GM12878 (cell line): ENCODE results near the gene CFAP53. TPM values are rescaled to one million over a fixed set of nuclear protein-coding genes. Genes with fewer than 3 reads are reported as not detected.

Source experiments
- BCL11A ChIP-seq: IDR thresholded peaks from 2 replicates; pipeline ENCODE4 v1.6.1; 2011; ENCODE audit warnings: low read depth, low read length
- CEBPB ChIP-seq, 2 experiments: fragments of 150-350 bp in 1 of 2; IDR thresholded peaks; 2 replicates each; pipeline ENCODE4 v1.6.1; 2012 to 2014; ENCODE audit warnings: low read depth in 2 of 2, low read length in 2 of 2, borderline replicate concordance in 1 of 2, inconsistent platforms in 1 of 2
- CEBPZ ChIP-seq: fragments of 150-350 bp; IDR thresholded peaks from 2 replicates; pipeline ENCODE4 v1.6.1; 2016; ENCODE audit warnings: low read depth, low read length
- CHD4 ChIP-seq: fragments of 200-600 bp; sonication (generic); IDR thresholded peaks from 2 replicates; pipeline ENCODE4 v1.6.1; 2016; ENCODE audit warnings: mild to moderate bottlenecking
- CREB1 ChIP-seq: IDR thresholded peaks from 2 replicates; pipeline ENCODE4 v1.6.1; 2012; ENCODE audit warnings: low read depth, mild to moderate bottlenecking, inconsistent platforms
- FOXM1 ChIP-seq: IDR thresholded peaks from 2 replicates; pipeline ENCODE4 v1.6.1; 2012; ENCODE audit warnings: low read depth, mild to moderate bottlenecking, inconsistent platforms, low read length, moderate library complexity
- GABPA ChIP-seq: IDR thresholded peaks from 2 replicates; pipeline ENCODE4 v1.6.1; 2014; ENCODE audit warnings: antibody characterized with exemption, low read depth, mild to moderate bottlenecking, inconsistent platforms
- HCFC1 ChIP-seq: fragments of 150-350 bp; IDR thresholded peaks from 2 replicates; pipeline ENCODE4 v1.6.1; 2014; ENCODE audit warnings: low read length
- IKZF1 ChIP-seq: fragments of 450-650 bp; conservative IDR thresholded peaks from 2 replicates; pipeline ENCODE4 v1.6.1; 2017; ENCODE audit warnings: antibody characterized with exemption, mild to moderate bottlenecking
- MYC ChIP-seq: IDR thresholded peaks from 2 replicates; pipeline ENCODE4 v1.6.1; 2011; ENCODE audit warnings: mild to moderate bottlenecking, low read length, moderate library complexity, inconsistent platforms; ENCODE audit not compliant: insufficient read depth, insufficient replicate concordance, insufficient read length, severe bottlenecking
- NBN ChIP-seq: fragments of 450-650 bp; IDR thresholded peaks from 2 replicates; pipeline ENCODE4 v1.6.1; 2016
- NKRF ChIP-seq: fragments of 450-650 bp; conservative IDR thresholded peaks from 2 replicates; pipeline ENCODE4 v1.6.1; 2017; ENCODE audit warnings: mild to moderate bottlenecking, moderate library complexity
- NR2C2 ChIP-seq: IDR thresholded peaks from 2 replicates; pipeline ENCODE4 v1.6.1; 2011; ENCODE audit warnings: borderline replicate concordance, low read depth; ENCODE audit not compliant: control insufficient read depth, insufficient read length
- PML ChIP-seq: IDR thresholded peaks from 2 replicates; pipeline ENCODE4 v1.6.1; 2012; ENCODE audit warnings: low read length, inconsistent platforms
- SP1 ChIP-seq: IDR thresholded peaks from one replicate; pipeline ENCODE4 v1.6.1; 2011; ENCODE audit warnings: low read depth, low read length
- SREBF1 ChIP-seq: IDR thresholded peaks from 2 replicates; pipeline ENCODE4 v1.6.1; 2012; ENCODE audit warnings: mild to moderate bottlenecking, low read length
- SREBF2 ChIP-seq: IDR thresholded peaks from 2 replicates; pipeline ENCODE4 v1.6.1; 2012; ENCODE audit warnings: mild to moderate bottlenecking, low read length
- TARDBP ChIP-seq: IDR thresholded peaks from 2 replicates; pipeline ENCODE4 v1.6.1; 2016; ENCODE audit warnings: borderline replicate concordance
- USF2 ChIP-seq: IDR thresholded peaks from 2 replicates; pipeline ENCODE4 v1.6.1; 2011; ENCODE audit warnings: low read depth, low read length, improper control_type of control experiment, borderline replicate concordance
- YBX1 ChIP-seq: fragments of 450-650 bp; IDR thresholded peaks from 2 replicates; pipeline ENCODE4 v1.6.1; 2016; ENCODE audit warnings: antibody characterized with exemption
- ZNF622 ChIP-seq: fragments of 450-650 bp; IDR thresholded peaks from 2 replicates; pipeline ENCODE4 v1.6.1; 2017; ENCODE audit warnings: mild to moderate bottlenecking, inconsistent platforms
- ZZZ3 ChIP-seq: IDR thresholded peaks from 2 replicates; pipeline ENCODE4 v1.6.1; 2011; ENCODE audit warnings: low read depth; ENCODE audit not compliant: control insufficient read depth, insufficient read length
- polyA plus RNA-seq, 11 experiments: library from polyadenylated mRNA; depleted of rRNA in 4 of 11; unstranded in 6 of 11; stranded (reverse) in 5 of 11; fragments of >200 nt; fragmentation: Nextera tagmentation in 4 of 11; fragmentation: Illumina TruSeq in 1 of 11; extraction: Ambion mirVana in 4 of 11; extraction: Trizol in 1 of 11; gene quantifications; 1 replicate in 1 of 11; 2 replicates in 10 of 11; pipeline versions ENCODE4 v1.2.1 to v1.2.3, GENCODE V29; 2011 to 2016; ENCODE audit warnings: inconsistent platforms in 2 of 11, missing spikeins in 2 of 11, low read depth in 1 of 11
- total RNA-seq, 4 experiments: library from RNA; depleted of rRNA in 3 of 4; stranded (reverse); fragments of >200 nt in 3 of 4; fragmentation: Illumina TruSeq in 1 of 4; extraction: Trizol in 1 of 4; gene quantifications; 2 replicates each; pipeline versions ENCODE4 v1.2.1 to v1.2.3, GENCODE V29; 2013 to 2021
- TF ChIP-seq, protein P1 (sequence below): fragments of 450-650 bp; IDR thresholded peaks from 2 replicates; pipeline ENCODE4 v1.6.1; 2018; ENCODE audit warnings: borderline replicate concordance, mild to moderate bottlenecking; ENCODE audit not compliant: partially characterized antibody

The CFAP53 gene
- total and polyA plus RNA-seq, 10 of the 15 experiments (the other 5 are each of a cell fraction or from before 2014, with no cell fraction given), result 0.05 to 0.31 (median 0.12) TPM; not detected in 1

DNA sequence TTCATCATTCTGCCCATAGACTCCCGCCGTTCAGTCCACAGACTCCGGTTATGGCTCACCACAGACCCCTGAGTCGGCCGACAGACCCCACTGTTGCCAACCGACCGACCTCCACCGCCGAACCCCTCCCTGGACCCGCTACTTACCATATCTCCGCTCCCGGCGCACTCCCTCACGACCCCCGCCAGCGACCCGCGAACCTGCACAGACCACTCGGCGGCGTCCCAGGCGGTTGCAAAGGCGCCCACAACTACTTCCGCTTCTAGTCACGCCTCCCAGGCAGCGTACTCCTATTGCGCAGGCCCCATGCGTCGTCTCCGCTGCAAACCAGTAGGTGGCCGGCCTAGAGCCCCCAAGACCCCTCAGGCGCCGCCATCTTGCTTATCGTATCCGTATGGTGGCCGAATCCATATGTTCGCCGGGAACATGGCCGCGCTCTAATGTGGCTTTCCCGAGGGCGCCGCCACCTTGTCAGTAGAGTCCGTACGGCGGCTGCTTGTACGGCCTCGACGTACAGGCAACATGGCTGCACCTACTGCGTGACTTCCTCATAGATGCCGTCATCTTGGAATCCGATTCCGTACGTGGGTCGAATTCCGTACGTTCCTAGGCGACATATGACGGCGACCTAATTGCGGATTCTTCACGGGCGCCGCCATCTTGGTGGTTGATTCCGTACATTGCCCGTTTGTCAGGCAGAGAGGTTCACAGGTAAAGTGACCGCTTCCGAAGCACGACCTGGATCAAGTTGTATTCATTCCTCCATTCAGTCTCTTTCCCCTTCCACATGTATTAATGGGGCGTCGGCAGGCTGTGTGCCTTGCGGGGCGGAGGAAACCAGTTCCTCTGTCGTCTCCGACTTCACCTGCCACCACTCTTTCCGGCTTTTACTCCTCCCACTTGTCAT lies 21.4 kb upstream of the CFAP53 start, which contains the start of gene CXXC1 (continued):
- TF ChIP-seq SREBF1 (peak; percentile 58), CREB1 (no peak), FOXM1 (no peak), ZNF622 (no peak), BCL11A (no peak), IKZF1 (peak; percentile 99), SP1 (no peak), MYC (no peak), ZZZ3 (no peak), CHD4 (no peak), NKRF (peak; percentile 73), CEBPZ (no peak), GABPA (no peak), NR2C2 (no peak), SREBF2 (no peak), CEBPB (IDR thresholded peaks at IDR 0.05; ENCODE audit: borderline replicate concordance in 1 of 2, low read depth in 2 of 2, low read length in 2 of 2) (no peak), USF2 (no peak; the same call in 1 of the 2 replicates), YBX1 (no peak), TARDBP (peak; percentile 88), HCFC1 (peak; percentile 98), PML (no peak), NBN (peak; percentile 77)
- TF ChIP-seq, protein P1, sequence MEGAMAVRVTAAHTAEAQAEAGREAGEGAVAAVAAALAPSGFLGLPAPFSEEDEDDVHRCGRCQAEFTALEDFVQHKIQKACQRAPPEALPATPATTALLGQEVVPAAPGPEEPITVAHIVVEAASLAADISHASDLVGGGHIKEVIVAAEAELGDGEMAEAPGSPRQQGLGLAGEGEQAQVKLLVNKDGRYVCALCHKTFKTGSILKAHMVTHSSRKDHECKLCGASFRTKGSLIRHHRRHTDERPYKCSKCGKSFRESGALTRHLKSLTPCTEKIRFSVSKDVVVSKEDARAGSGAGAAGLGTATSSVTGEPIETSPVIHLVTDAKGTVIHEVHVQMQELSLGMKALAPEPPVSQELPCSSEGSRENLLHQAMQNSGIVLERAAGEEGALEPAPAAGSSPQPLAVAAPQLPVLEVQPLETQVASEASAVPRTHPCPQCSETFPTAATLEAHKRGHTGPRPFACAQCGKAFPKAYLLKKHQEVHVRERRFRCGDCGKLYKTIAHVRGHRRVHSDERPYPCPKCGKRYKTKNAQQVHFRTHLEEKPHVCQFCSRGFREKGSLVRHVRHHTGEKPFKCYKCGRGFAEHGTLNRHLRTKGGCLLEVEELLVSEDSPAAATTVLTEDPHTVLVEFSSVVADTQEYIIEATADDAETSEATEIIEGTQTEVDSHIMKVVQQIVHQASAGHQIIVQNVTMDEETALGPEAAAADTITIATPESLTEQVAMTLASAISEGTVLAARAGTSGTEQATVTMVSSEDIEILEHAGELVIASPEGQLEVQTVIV, result peak; percentile 65
